C4-2B (cell line): ENCODE results near the gene OVOL2.

Experiments used
- CTCF ChIP-seq: fragments of 450-650 bp; conservative IDR thresholded peaks from 2 replicates; pipeline ENCODE4 v1.5.1; 2017; ENCODE audit warnings: mild to moderate bottlenecking
- ZFX ChIP-seq: fragments of 450-650 bp; IDR thresholded peaks from 2 replicates; pipeline ENCODE4 v1.6.1; 2017

- no peak for TF ChIP-seq CTCF
- no peak for TF ChIP-seq ZFX
Measured at GRCh38 chr20:18079756-18080353, 22.1 kb upstream of the OVOL2 start.
